SK-N-SH (cell line): ENCODE results near the gene CFAP210.

Source experiments
- CHD2 ChIP-seq: fragments of 150-350 bp; IDR thresholded peaks from 2 replicates; pipeline ENCODE4 v1.6.1; 2018; ENCODE audit warnings: low read length; ENCODE audit not compliant: partially characterized antibody
- CTCF ChIP-seq: fragments of 200-600 bp; sonication (generic); IDR thresholded peaks from 2 replicates; pipeline ENCODE4 v1.6.1; 2017; ENCODE audit warnings: antibody characterized with exemption, mild to moderate bottlenecking, moderate library complexity
- EP300 ChIP-seq, 2 experiments: IDR thresholded peaks; 2 replicates each; pipeline versions ENCODE4 v1.4.0 to v1.6.1; 2012; ENCODE audit warnings: borderline replicate concordance in 1 of 2, low read depth in 1 of 2, low read length in 1 of 2
- IRF3 ChIP-seq: fragments of 150-350 bp; IDR thresholded peaks from 2 replicates; pipeline ENCODE4 v1.6.1; 2016; ENCODE audit warnings: mild to moderate bottlenecking, low read depth, low read length
- MAX ChIP-seq: IDR thresholded peaks from 2 replicates; pipeline ENCODE4 v1.4.0; 2012; ENCODE audit warnings: low read depth
- RXRA ChIP-seq: IDR thresholded peaks from 2 replicates; pipeline ENCODE4 v1.4.0; 2012; ENCODE audit warnings: low read depth, mild to moderate bottlenecking, borderline replicate concordance
- TAF1 ChIP-seq: IDR thresholded peaks from 2 replicates; pipeline ENCODE4 v1.6.1; 2012; ENCODE audit warnings: low read depth, mild to moderate bottlenecking, low read length, moderate library complexity, borderline replicate concordance

- TF ChIP-seq CTCF, result no peak
- no peak for TF ChIP-seq IRF3
- no peak for TF ChIP-seq MAX
- no peak for TF ChIP-seq RXRA
- TF ChIP-seq CHD2, result no peak
- TF ChIP-seq TAF1, result no peak
- TF ChIP-seq EP300 (IDR thresholded peaks at IDR 0.05; ENCODE audit: borderline replicate concordance in 1 of 2, low read depth in 1 of 2, low read length in 1 of 2), result no peak
These were observed 10.0 kb upstream of the CFAP210 start for GRCh38 chr2:169704160-169704708.
